Peyer's patch (tissue), 4 donors: ENCODE data around the gene POU2F3.

Experiments
- CTCF ChIP-seq, 6 experiments: fragments of 450-650 bp in 4 of 6; fragments of 200-600 bp in 2 of 6; sonication (generic) in 1 of 6; IDR thresholded peaks; one replicate each; pipeline ENCODE4 v1.5.1; 2017 to 2019; ENCODE audit warnings: antibody characterized with exemption in 6 of 6, mild to moderate bottlenecking in 3 of 6, moderate library complexity in 1 of 6
- POLR2A ChIP-seq, 2 donors: fragments of 450-650 bp; IDR thresholded peaks; one replicate each; pipeline ENCODE4 v1.5.1; 2017; ENCODE audit warnings: antibody characterized with exemption in 2 of 2, mild to moderate bottlenecking in 2 of 2, moderate library complexity in 2 of 2

- TF ChIP-seq CTCF (IDR thresholded peaks at IDR 0.05) (no peak), POLR2A (IDR thresholded peaks at IDR 0.05) (no peak)
Measured at GRCh38 chr11:120338107-120338933, 98.4 kb downstream of the POU2F3 start.
